Brain microvascular endothelial cell (primary cell): Measurements from ENCODE around the gene NDUFS6.

ENCODE experiments used
- DNase-seq: peaks from one replicate; pipeline ENCODE4 v3.0.0-alpha.2; 2020
- H3K27ac ChIP-seq: fragments of 250-450 bp; sonication (Bioruptor Pico); 2 replicates; pipeline ENCODE4 v1.5.1; 2020; ENCODE audit warnings: mild to moderate bottlenecking, moderate library complexity
- H3K27me3 ChIP-seq: fragments of 250-450 bp; sonication (Bioruptor Pico); replicated peaks from 2 replicates; pipeline ENCODE4 v1.5.1; 2020; ENCODE audit warnings: mild to moderate bottlenecking
- H3K36me3 ChIP-seq: fragments of 250-450 bp; sonication (Bioruptor Pico); replicated peaks from 2 replicates; pipeline ENCODE4 v1.5.1; 2020; ENCODE audit warnings: mild to moderate bottlenecking
- H3K4me3 ChIP-seq: 2 replicates; pipeline ENCODE4 v1.5.1; 2011; ENCODE audit warnings: low read depth, mild to moderate bottlenecking, control low read depth, low read length, moderate library complexity
- CTCF ChIP-seq: IDR thresholded peaks from 2 replicates; pipeline ENCODE4 v1.5.1; 2011; ENCODE audit warnings: low read depth, mild to moderate bottlenecking, moderate library complexity, low read length, control low read depth, inconsistent platforms; ENCODE audit errors: missing control alignments
- in situ Hi-C: cut with HindIII; loops from 2 replicates; pipeline ENCODE4 v1.10.0; 2017; ENCODE audit warnings: low sequenced_read_pairs, low pct_ligation_motif_present

Gene NDUFS6

GRCh38 chr5:1860949-1861348 lies 59.7 kb downstream of the NDUFS6 start:
- H3K36me3 ChIP-seq, result no peaks in the 10 kb centered on the region
- H3K27ac ChIP-seq, result no peak overlapping the region
- no peak overlapping the region for H3K4me3 ChIP-seq
- in situ Hi-C loops, result no loop called here
- no peak for TF ChIP-seq CTCF
- DNase-seq, result no peak
- peaks cover 8% of the 10 kb centered on the region for H3K27me3 ChIP-seq

GRCh38 chr5:1864896-1865440 lies 63.8 kb downstream of the NDUFS6 start:
- DNase-seq, result no peak
- no peak overlapping the region for H3K4me3 ChIP-seq
- H3K36me3 ChIP-seq, result no peaks in the 10 kb centered on the region
- H3K27me3 ChIP-seq, result peaks cover 16% of the 10 kb centered on the region
- no peak overlapping the region for H3K27ac ChIP-seq
- in situ Hi-C loops, result no loop called here
- TF ChIP-seq CTCF, result no peak

DNA sequence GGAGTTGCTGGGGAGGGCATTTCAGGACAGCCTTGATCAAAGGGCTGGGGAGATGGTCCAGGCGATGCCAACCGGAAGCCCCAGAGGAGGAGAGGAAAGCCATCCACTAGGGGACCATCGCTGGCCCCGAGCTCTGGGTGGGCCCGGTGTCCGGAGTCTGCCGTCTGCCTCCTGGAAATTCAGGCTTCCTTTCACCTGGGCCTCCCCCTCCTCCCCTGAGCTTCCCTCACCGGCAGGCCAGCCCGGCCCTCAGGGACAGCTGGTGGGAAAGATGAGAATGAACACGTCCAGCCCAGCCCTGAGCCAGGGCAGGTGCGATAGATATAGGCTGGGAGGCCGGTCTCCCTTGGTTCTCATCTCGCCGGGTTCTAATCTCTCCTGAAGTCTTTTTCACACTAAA lies 64.3 kb downstream of the NDUFS6 start:
- Histone ChIP-seq H3K36me3 (no peaks in the 10 kb centered on the region), H3K4me3 (no peak overlapping the region), H3K27me3 (peaks cover 16% of the 10 kb centered on the region), H3K27ac (no peak overlapping the region)
- in situ Hi-C loops, result no loop called here
- no peak for TF ChIP-seq CTCF
- no peak for DNase-seq
